ENCODE measurements around the gene CPTP. TPM values are rescaled to one million over a fixed set of nuclear protein-coding genes. Genes with fewer than 3 reads are reported as not detected.

Gene CPTP
- total and polyA plus RNA-seq, 7 donors: 8.4 to 57.1 (median 21.6) TPM

- H3K36me3 ChIP-seq: peaks cover 13 to 41% (median 24%) of the 10 kb centered on the region in 4 donors
- no peaks in the 10 kb centered on the region for H3K27me3 ChIP-seq
- H3K9me3 ChIP-seq: no peaks in the 10 kb centered on the region
- DNase-seq: no peak
- peak overlapping the region; percentile 74 to 98 (median 84) for H3K4me3 ChIP-seq
- no peak for TF ChIP-seq POLR2A (IDR thresholded peaks at IDR 0.05)
- TF ChIP-seq EP300 (IDR thresholded peaks at IDR 0.05): no peak
- TF ChIP-seq POLR2AphosphoS5 (IDR thresholded peaks at IDR 0.05): no peak
- no peak for TF ChIP-seq CTCF (IDR thresholded peaks at IDR 0.05)
- H3K27ac ChIP-seq: peak overlapping the region; percentile 92 to 98 (median 96)
- 0% methylated on average over 66 of the region's 66 CpGs for WGBS, 2 donors
- intact Hi-C loops (cut with DNase I): loop anchor here (2.0 to 5.0 kb wide), 3 partner anchors 40 to 192 kb away; partner anchors contain the start of genes AURKAIP1, C1orf159 and DVL1
- H3K4me1 ChIP-seq: peaks cover 0 to 53% (median 51%) of the 10 kb centered on the region in 4 donors
Measured at GRCh38 chr1:1308756-1309250, 15.8 kb upstream of the CPTP start.

- no peaks in the 10 kb centered on the region for H3K27me3 ChIP-seq
- H3K4me3 ChIP-seq: peak overlapping the region; percentile 74 to 98 (median 84)
- H3K4me1 ChIP-seq: peaks cover 0 to 47% (median 45%) of the 10 kb centered on the region in 4 donors
- peak; percentile 82 for DNase-seq
- TF ChIP-seq POLR2AphosphoS5 (IDR thresholded peaks at IDR 0.05): peak in 1 of 4 donors; percentile 18
- TF ChIP-seq CTCF (IDR thresholded peaks at IDR 0.05): no peak
- TF ChIP-seq EP300 (IDR thresholded peaks at IDR 0.05): no peak
- no peak for TF ChIP-seq POLR2A (IDR thresholded peaks at IDR 0.05)
- no peaks in the 10 kb centered on the region for H3K9me3 ChIP-seq
- WGBS, 2 donors: 13 to 42% methylated on average over 57 of the region's 57 CpGs
- peaks cover 19 to 48% (median 31%) of the 10 kb centered on the region in 4 donors for H3K36me3 ChIP-seq
- peak overlapping the region; percentile 92 to 98 (median 96) for H3K27ac ChIP-seq
- intact Hi-C loops (cut with DNase I): loop anchor here (2.0 to 5.0 kb wide), 3 partner anchors 39 to 192 kb away; partner anchors contain the start of genes AURKAIP1, C1orf159 and DVL1
Measured at GRCh38 chr1:1309251-1310108, 15.1 kb upstream of the CPTP start.

GRCh38 chr1:1310109-1310385 is 14.6 kb upstream of the CPTP start:
- peaks cover 24 to 53% (median 36%) of the 10 kb centered on the region in 4 donors for H3K36me3 ChIP-seq
- no peaks in the 10 kb centered on the region for H3K27me3 ChIP-seq
- 73 to 84% methylated on average over 3 of the region's 3 CpGs for WGBS, 2 donors
- no peak for DNase-seq
- intact Hi-C loops (cut with DNase I): no loop called here
- no peaks in the 10 kb centered on the region for H3K9me3 ChIP-seq
- TF ChIP-seq CTCF (IDR thresholded peaks at IDR 0.05): no peak
- H3K4me1 ChIP-seq: peaks cover 0 to 42% (median 39%) of the 10 kb centered on the region in 4 donors
- H3K27ac ChIP-seq: peak overlapping the region; percentile 92 to 98 (median 96)
- no peak overlapping the region for H3K4me3 ChIP-seq

- peaks cover 0 to 41% (median 38%) of the 10 kb centered on the region in 4 donors for H3K4me1 ChIP-seq
- intact Hi-C loops (cut with DNase I): no loop called here
- H3K27me3 ChIP-seq: no peaks in the 10 kb centered on the region
- no peak overlapping the region for H3K4me3 ChIP-seq
- WGBS, 2 donors: 86 to 90% methylated on average over 21 of the region's 21 CpGs
- peaks cover 24 to 55% (median 38%) of the 10 kb centered on the region in 4 donors for H3K36me3 ChIP-seq
- peak overlapping the region; percentile 92 to 98 (median 96) for H3K27ac ChIP-seq
- TF ChIP-seq CTCF (IDR thresholded peaks at IDR 0.05) (no peak), POLR2A (IDR thresholded peaks at IDR 0.05) (no peak), POLR2AphosphoS5 (IDR thresholded peaks at IDR 0.05) (no peak), EP300 (IDR thresholded peaks at IDR 0.05) (no peak)
- no peaks in the 10 kb centered on the region for H3K9me3 ChIP-seq
- DNase-seq: no peak
Measured at GRCh38 chr1:1310476-1311053, 14.0 kb upstream of the CPTP start.
